HEK293 (cell line): ENCODE measurements around the gene SHC3.

Source experiments
- CTCF ChIA-PET: fragments of 350-600 bp; formaldehyde crosslinking; extraction: SDS; loops from one replicate; lab custom pipeline; 2021; ENCODE audit warnings: antibody characterized with exemption; lab: Yijun Ruan, JAX
- POLR2A ChIA-PET: fragments of 300-600 bp; formaldehyde crosslinking; extraction: SDS; loops from one replicate; lab custom pipeline; 2020; ENCODE audit warnings: antibody characterized with exemption, inconsistent platforms; lab: Yijun Ruan, JAX
- H3K27ac ChIP-seq: fragments of 200-500 bp; sonication (Bioruptor generic); 2 replicates; pipeline ENCODE4 v1.5.1; 2014; ENCODE audit warnings: low read depth, low read length, control low read depth, inconsistent platforms; ENCODE audit errors: extremely low read depth
- H3K36me3 ChIP-seq, 2 experiments: fragments of 200-500 bp in 1 of 2; sonication (Bioruptor generic) in 1 of 2; 1 replicate in 1 of 2; 2 replicates in 1 of 2; pipeline ENCODE4 v1.5.1; 2014 to 2017; ENCODE audit warnings: inconsistent platforms in 2 of 2, low read length in 2 of 2; ENCODE audit not compliant: control insufficient read depth in 2 of 2, insufficient read depth in 1 of 2
- H3K4me1 ChIP-seq: fragments of 200-500 bp; sonication (Bioruptor generic); 2 replicates; pipeline ENCODE4 v1.5.1; 2014; ENCODE audit warnings: mild to moderate bottlenecking, low read length, inconsistent platforms; ENCODE audit not compliant: control insufficient read depth, insufficient read depth
- H3K4me3 ChIP-seq: 2 replicates; pipeline ENCODE4 v1.5.1; 2011; ENCODE audit warnings: low read depth, mild to moderate bottlenecking, control low read depth, low read length, moderate library complexity
- H3K9me3 ChIP-seq: fragments of 200-500 bp; sonication (Bioruptor generic); 2 replicates; pipeline ENCODE4 v1.5.1; 2014; ENCODE audit warnings: low read depth, low read length, inconsistent platforms; ENCODE audit not compliant: control insufficient read depth, insufficient read depth
- GFI1B ChIP-seq: fragments of 450-650 bp; formaldehyde crosslinking; IDR thresholded peaks from 2 replicates; pipeline ENCODE4 v1.5.1; 2016; ENCODE audit warnings: missing biosample characterization, missing genetic modification characterization
- GLI2 ChIP-seq: fragments of 450-650 bp; formaldehyde crosslinking; IDR thresholded peaks from 2 replicates; pipeline ENCODE4; 2017; ENCODE audit warnings: missing biosample characterization, missing genetic modification characterization, low read depth, borderline replicate concordance
- TSHZ1 ChIP-seq: fragments of 450-650 bp; formaldehyde crosslinking; IDR thresholded peaks from 2 replicates; pipeline ENCODE4 v1.5.1; 2016; ENCODE audit warnings: missing biosample characterization, missing genetic modification characterization, borderline replicate concordance
- ZBTB17 ChIP-seq: fragments of 450-650 bp; formaldehyde crosslinking; IDR thresholded peaks from 2 replicates; pipeline ENCODE4 v1.5.1; 2016; ENCODE audit warnings: missing biosample characterization, missing genetic modification characterization
- ZBTB44 ChIP-seq: fragments of 450-650 bp; IDR thresholded peaks from 2 replicates; pipeline ENCODE4 v1.5.1; 2018; ENCODE audit warnings: missing biosample characterization, mild to moderate bottlenecking, missing genetic modification characterization
- ZNF133 ChIP-seq: fragments of 450-650 bp; formaldehyde crosslinking; IDR thresholded peaks from 2 replicates; pipeline ENCODE4 v1.5.1; 2016; ENCODE audit warnings: missing biosample characterization, missing genetic modification characterization
- ZNF138 ChIP-seq: fragments of 450-650 bp; formaldehyde crosslinking; IDR thresholded peaks from 2 replicates; pipeline ENCODE4 v1.5.1; 2016; ENCODE audit warnings: missing biosample characterization, missing genetic modification characterization, borderline replicate concordance
- ZNF23 ChIP-seq: fragments of 450-650 bp; formaldehyde crosslinking; IDR thresholded peaks from 2 replicates; pipeline ENCODE4 v1.5.1; 2016; ENCODE audit warnings: missing biosample characterization, missing genetic modification characterization, borderline replicate concordance
- ZNF280C ChIP-seq: fragments of 450-650 bp; formaldehyde crosslinking; IDR thresholded peaks from 2 replicates; pipeline ENCODE4 v1.5.1; 2016; ENCODE audit warnings: missing biosample characterization, missing genetic modification characterization
- ZNF292 ChIP-seq: fragments of 450-650 bp; formaldehyde crosslinking; IDR thresholded peaks from 2 replicates; pipeline ENCODE4 v1.5.1; 2016; ENCODE audit warnings: low read depth, missing biosample characterization, missing genetic modification characterization, borderline replicate concordance
- ZNF335 ChIP-seq: fragments of 450-650 bp; formaldehyde crosslinking; conservative IDR thresholded peaks from 2 replicates; pipeline ENCODE4 v1.5.1; 2016; ENCODE audit warnings: missing biosample characterization, missing genetic modification characterization
- ZNF362 ChIP-seq: fragments of 450-650 bp; formaldehyde crosslinking; IDR thresholded peaks from 2 replicates; pipeline ENCODE4 v1.5.1; 2016; ENCODE audit warnings: missing biosample characterization, missing genetic modification characterization
- ZNF510 ChIP-seq: fragments of 450-650 bp; formaldehyde crosslinking; IDR thresholded peaks from 2 replicates; pipeline ENCODE4 v1.5.1; 2018; ENCODE audit warnings: mild to moderate bottlenecking, missing genetic modification characterization, missing biosample characterization; ENCODE audit not compliant: insufficient replicate concordance
- ZNF513 ChIP-seq: fragments of 450-650 bp; IDR thresholded peaks from 2 replicates; pipeline ENCODE4 v1.5.1; 2018; ENCODE audit warnings: missing biosample characterization, missing genetic modification characterization
- ZNF514 ChIP-seq: fragments of 450-650 bp; formaldehyde crosslinking; IDR thresholded peaks from 2 replicates; pipeline ENCODE4 v1.5.1; 2016; ENCODE audit warnings: missing biosample characterization, missing genetic modification characterization
- ZNF518A ChIP-seq: fragments of 450-650 bp; formaldehyde crosslinking; conservative IDR thresholded peaks from 2 replicates; pipeline ENCODE4 v1.5.1; 2016; ENCODE audit warnings: low read depth, missing biosample characterization, missing genetic modification characterization
- ZNF571 ChIP-seq: fragments of 450-650 bp; formaldehyde crosslinking; IDR thresholded peaks from 2 replicates; pipeline ENCODE4 v1.5.0; 2017; ENCODE audit warnings: missing biosample characterization, missing genetic modification characterization
- ZNF600 ChIP-seq: fragments of 450-650 bp; formaldehyde crosslinking; IDR thresholded peaks from 2 replicates; pipeline ENCODE4 v1.5.1; 2016; ENCODE audit warnings: missing biosample characterization, missing genetic modification characterization

The SHC3 gene

GRCh38 chr9:89174291-89174690 lies 4.3 kb downstream of the SHC3 start:
- Histone ChIP-seq H3K9me3 (no peaks in the 10 kb centered on the region), H3K36me3 (no peaks in the 10 kb centered on the region)
- ChIA-PET POLR2A (interaction anchor here (0.6 kb wide), 1 partner anchor 20 kb away, joined by 3 read pairs; no protein-coding TSS in a partner anchor), CTCF (no interaction called here)
- TF ChIP-seq GFI1B: no peak
- no peak for TF ChIP-seq ZNF510 (tag by site-specific recombination)
- no peak for TF ChIP-seq ZNF571 (tag by site-specific recombination)
- TF ChIP-seq ZNF362 (tag by site-specific recombination): no peak
- TF ChIP-seq ZBTB44 (tag by site-specific recombination): no peak
- TF ChIP-seq ZNF133 (tag by site-specific recombination): no peak
- TF ChIP-seq ZBTB17 (tag by site-specific recombination): no peak
- TF ChIP-seq GLI2 (tag by site-specific recombination): no peak
- TF ChIP-seq ZNF518A: no peak
- no peak for TF ChIP-seq ZNF138 (tag by site-specific recombination)
- no peak for TF ChIP-seq ZNF23 (tag by site-specific recombination)
- TF ChIP-seq ZNF600 (tag by site-specific recombination): no peak
- TF ChIP-seq, all 188 proteins: peak for 0
- H3K4me3 ChIP-seq: no peak overlapping the region
- peaks cover 8% of the 10 kb centered on the region for H3K4me1 ChIP-seq
- H3K27ac ChIP-seq: no peak overlapping the region

- Histone ChIP-seq H3K4me3 (no peak overlapping the region), H3K27ac (no peak overlapping the region), H3K4me1 (no peaks in the 10 kb centered on the region), H3K36me3 (no peaks in the 10 kb centered on the region), H3K9me3 (no peaks in the 10 kb centered on the region)
- ChIA-PET CTCF (no interaction called here), POLR2A (no interaction called here)
- TF ChIP-seq ZNF514 (tag by site-specific recombination) (no peak), ZNF513 (no peak), ZNF280C (tag by site-specific recombination) (no peak), ZNF335 (tag by site-specific recombination) (no peak), TSHZ1 (tag by site-specific recombination) (no peak), ZNF292 (tag by site-specific recombination) (no peak)
These were observed 5.5 kb downstream of the SHC3 start for GRCh38 chr9:89173072-89173471.
